SU-DHL-6 (cell line): ENCODE measurements around the gene CDH23.

ENCODE experiments used
- H2AFZ ChIP-seq: fragments of 200-600 bp; sonication (generic); 2 replicates; pipeline ENCODE4 v1.6.1; 2014; ENCODE audit warnings: low read depth, mild to moderate bottlenecking, moderate library complexity, mixed read lengths, antibody characterized with exemption, low read length; ENCODE audit not compliant: severe bottlenecking
- H3F3A ChIP-seq: fragments of 200-600 bp; shearing (Covaris generic); 2 replicates; pipeline ENCODE4 v1.6.0; 2016; ENCODE audit warnings: antibody characterized with exemption, mild to moderate bottlenecking; ENCODE audit not compliant: insufficient read depth
- H3K27ac ChIP-seq: fragments of 200-600 bp; sonication (generic); 2 replicates; pipeline ENCODE4 v1.5.1; 2016; ENCODE audit warnings: low read depth, mild to moderate bottlenecking, low read length, moderate library complexity, mixed read lengths
- H3K27me3 ChIP-seq: fragments of 200-600 bp; sonication (generic), shearing (Covaris generic); 2 replicates; pipeline ENCODE4 v1.6.0; 2014; ENCODE audit warnings: mild to moderate bottlenecking, low read length
- H3K36me3 ChIP-seq: fragments of 200-600 bp; sonication (generic); 2 replicates; pipeline ENCODE4 v1.6.1; 2014; ENCODE audit warnings: mild to moderate bottlenecking, low read length, mixed read lengths
- H3K4me2 ChIP-seq: fragments of 300-600, 200-600 bp; shearing (Covaris generic), sonication (generic); 2 replicates; pipeline ENCODE4 v1.6.0; 2014; ENCODE audit warnings: low read length, low read depth, mild to moderate bottlenecking; ENCODE audit not compliant: poor library complexity, severe bottlenecking
- H3K4me3 ChIP-seq: fragments of 200-600 bp; sonication (generic); 2 replicates; pipeline ENCODE4 v1.5.1; 2014; ENCODE audit warnings: antibody characterized with exemption, low read length, mild to moderate bottlenecking, mixed read lengths; ENCODE audit not compliant: insufficient read depth, poor library complexity, severe bottlenecking
- H3K79me2 ChIP-seq: fragments of 200-600 bp; sonication (generic); 2 replicates; pipeline ENCODE4 v1.6.1; 2014; ENCODE audit warnings: mild to moderate bottlenecking, low read length, moderate library complexity; ENCODE audit not compliant: insufficient read depth
- H3K9ac ChIP-seq: fragments of 200-600 bp; sonication (generic); 2 replicates; pipeline ENCODE4 v1.7.0; 2014; ENCODE audit warnings: mild to moderate bottlenecking, low read length
- H3K9me2 ChIP-seq: fragments of 200-600 bp; sonication (generic); replicated peaks from 2 replicates; pipeline ENCODE4 v1.6.1; 2014; ENCODE audit warnings: low read length; ENCODE audit not compliant: insufficient read depth
- H3K9me3 ChIP-seq: fragments of 200-600 bp; sonication (generic); 2 replicates; pipeline ENCODE4 v1.6.1; 2014; ENCODE audit warnings: low read length, mixed read lengths; ENCODE audit not compliant: insufficient read depth
- H4K20me1 ChIP-seq: fragments of 200-600 bp; sonication (generic); 2 replicates; pipeline ENCODE4 v1.6.1; 2014; ENCODE audit warnings: low read depth, mild to moderate bottlenecking, antibody characterized with exemption, low read length, moderate library complexity, mixed read lengths
- EZH2phosphoT487 ChIP-seq: fragments of 200-600 bp; sonication (generic), shearing (Covaris generic); conservative IDR thresholded peaks from 2 replicates; pipeline ENCODE4 v1.6.1; 2018; ENCODE audit warnings: mild to moderate bottlenecking, antibody characterized with exemption, low read length, moderate library complexity, mixed read lengths
- TF ChIP-seq, protein P1 (sequence below): fragments of 200-600 bp; sonication (generic); IDR thresholded peaks from one replicate; pipeline ENCODE4 v1.5.1; 2017; ENCODE audit warnings: antibody characterized with exemption, mild to moderate bottlenecking, low read length, moderate library complexity; ENCODE audit not compliant: insufficient read depth, poor library complexity, severe bottlenecking

The CDH23 gene

DNA sequence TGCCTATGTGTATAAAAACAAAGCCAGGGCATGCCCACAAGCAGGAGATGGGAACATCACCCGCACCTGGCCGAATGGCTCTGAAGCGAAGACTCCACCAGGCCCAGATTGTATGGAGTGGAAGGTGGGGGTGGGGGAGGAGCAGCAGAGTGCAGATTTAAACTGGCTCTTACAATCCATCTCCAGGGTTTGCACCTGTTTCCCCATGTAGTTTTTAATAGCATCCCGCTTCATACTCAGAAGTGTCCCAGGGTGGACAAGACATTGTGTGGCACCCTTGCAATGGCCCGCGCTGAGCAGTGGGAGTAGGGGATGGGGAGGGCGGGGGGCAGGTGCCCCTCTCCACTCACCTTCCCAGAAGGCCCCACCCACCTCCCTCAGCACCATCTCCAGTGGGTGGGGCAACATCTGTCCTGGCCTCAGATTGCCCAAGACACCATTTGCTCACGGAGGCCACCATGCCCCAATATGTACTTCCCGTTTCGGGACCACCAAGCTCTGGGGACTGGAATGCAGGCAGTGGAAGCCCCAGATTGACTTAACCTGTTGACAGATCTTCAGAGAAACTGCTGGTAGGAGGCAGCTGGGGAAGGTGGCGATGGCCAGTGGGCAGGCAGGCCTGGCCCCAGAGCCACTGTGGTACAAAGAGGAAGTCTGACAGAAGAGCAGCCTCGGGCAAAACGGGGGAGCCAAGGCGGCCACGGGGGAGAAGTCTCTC lies 353.6 kb downstream of the CDH23 start:
- Histone ChIP-seq H3K27me3 (no peaks in the 10 kb centered on the region), H3K79me2 (no peaks in the 10 kb centered on the region), H3K9me2 (no peaks in the 10 kb centered on the region), H2AFZ (no peak overlapping the region), H3K27ac (no peak overlapping the region), H3K9me3 (no peaks in the 10 kb centered on the region), H3K4me3 (no peak overlapping the region), H4K20me1 (no peaks in the 10 kb centered on the region), H3K36me3 (no peaks in the 10 kb centered on the region), H3K9ac (no peak overlapping the region), H3F3A (no peaks in the 10 kb centered on the region), H3K4me2 (no peak overlapping the region)
- TF ChIP-seq, protein P1, sequence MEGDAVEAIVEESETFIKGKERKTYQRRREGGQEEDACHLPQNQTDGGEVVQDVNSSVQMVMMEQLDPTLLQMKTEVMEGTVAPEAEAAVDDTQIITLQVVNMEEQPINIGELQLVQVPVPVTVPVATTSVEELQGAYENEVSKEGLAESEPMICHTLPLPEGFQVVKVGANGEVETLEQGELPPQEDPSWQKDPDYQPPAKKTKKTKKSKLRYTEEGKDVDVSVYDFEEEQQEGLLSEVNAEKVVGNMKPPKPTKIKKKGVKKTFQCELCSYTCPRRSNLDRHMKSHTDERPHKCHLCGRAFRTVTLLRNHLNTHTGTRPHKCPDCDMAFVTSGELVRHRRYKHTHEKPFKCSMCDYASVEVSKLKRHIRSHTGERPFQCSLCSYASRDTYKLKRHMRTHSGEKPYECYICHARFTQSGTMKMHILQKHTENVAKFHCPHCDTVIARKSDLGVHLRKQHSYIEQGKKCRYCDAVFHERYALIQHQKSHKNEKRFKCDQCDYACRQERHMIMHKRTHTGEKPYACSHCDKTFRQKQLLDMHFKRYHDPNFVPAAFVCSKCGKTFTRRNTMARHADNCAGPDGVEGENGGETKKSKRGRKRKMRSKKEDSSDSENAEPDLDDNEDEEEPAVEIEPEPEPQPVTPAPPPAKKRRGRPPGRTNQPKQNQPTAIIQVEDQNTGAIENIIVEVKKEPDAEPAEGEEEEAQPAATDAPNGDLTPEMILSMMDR, result no peak
- TF ChIP-seq EZH2phosphoT487, result no peak

DNA sequence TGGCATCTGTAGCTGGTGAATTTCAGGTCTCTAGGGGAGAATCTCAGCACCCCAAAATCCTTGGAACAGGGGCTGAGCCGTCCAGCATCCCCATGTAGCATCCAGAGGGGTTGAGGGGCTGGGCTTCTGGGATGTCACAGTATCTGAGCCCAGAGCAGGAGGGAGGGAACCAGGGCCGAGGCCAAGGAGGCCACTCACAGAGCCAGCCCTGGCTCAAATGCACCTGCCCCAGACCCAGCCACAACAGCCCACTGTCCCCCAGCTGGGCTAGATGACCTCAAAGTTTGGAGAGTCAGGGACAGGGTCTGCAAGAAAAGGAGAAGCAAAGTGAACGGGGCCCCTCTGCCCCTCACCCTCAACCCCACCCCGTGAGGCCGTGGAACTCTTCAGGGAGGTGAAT lies 354.3 kb downstream of the CDH23 start:
- no peaks in the 10 kb centered on the region for H3K36me3 ChIP-seq
- no peaks in the 10 kb centered on the region for H3K79me2 ChIP-seq
- no peaks in the 10 kb centered on the region for H4K20me1 ChIP-seq
- no peaks in the 10 kb centered on the region for H3K9me2 ChIP-seq
- no peaks in the 10 kb centered on the region for H3F3A ChIP-seq
- no peak overlapping the region for H3K9ac ChIP-seq
- no peak for TF ChIP-seq EZH2phosphoT487
- TF ChIP-seq, protein P1, result no peak
- H3K27me3 ChIP-seq, result no peaks in the 10 kb centered on the region
- H3K4me2 ChIP-seq, result no peak overlapping the region
- no peak overlapping the region for H2AFZ ChIP-seq
- H3K27ac ChIP-seq, result no peak overlapping the region
- no peak overlapping the region for H3K4me3 ChIP-seq
- H3K9me3 ChIP-seq, result no peaks in the 10 kb centered on the region

DNA sequence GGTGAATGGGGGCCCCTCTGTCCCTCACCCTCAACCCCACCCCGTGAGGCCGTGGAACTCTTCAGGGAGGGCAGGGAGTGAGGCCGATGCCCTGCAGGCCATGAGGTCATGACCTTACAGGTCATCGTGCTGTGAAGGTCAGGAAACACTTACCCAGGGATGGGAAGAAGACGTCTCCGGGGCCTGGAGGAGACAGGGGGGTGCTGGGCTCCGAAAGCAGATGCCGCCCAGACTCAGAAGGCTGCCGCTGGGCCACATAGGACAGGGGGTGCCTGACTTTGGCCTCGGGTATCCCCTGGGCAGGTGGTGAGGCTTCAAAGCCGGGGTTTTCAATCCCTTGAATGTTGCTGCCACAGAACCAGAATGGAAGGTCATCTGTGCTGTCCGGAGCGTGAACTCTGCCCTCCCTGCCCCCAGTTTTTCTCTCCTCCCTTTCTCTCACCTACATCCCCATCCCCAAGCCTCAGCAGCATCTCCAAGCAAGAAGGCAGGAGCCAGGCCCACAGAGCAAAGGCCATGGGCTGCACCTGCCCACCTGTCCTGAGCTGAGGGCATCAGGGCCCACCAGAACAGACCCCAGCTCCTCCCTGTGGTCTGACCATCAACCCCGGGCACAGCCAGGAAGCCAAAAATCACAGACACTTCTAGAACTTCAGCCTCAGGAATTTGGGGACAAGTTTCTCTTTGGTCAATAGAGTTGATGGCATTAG lies 354.9 kb downstream of the CDH23 start:
- H3K36me3 ChIP-seq, result no peaks in the 10 kb centered on the region
- H3K9me3 ChIP-seq, result no peaks in the 10 kb centered on the region
- H3K4me3 ChIP-seq, result no peak overlapping the region
- TF ChIP-seq, protein P1, result no peak
- no peak for TF ChIP-seq EZH2phosphoT487
- no peaks in the 10 kb centered on the region for H3K79me2 ChIP-seq
- no peaks in the 10 kb centered on the region for H4K20me1 ChIP-seq
- H2AFZ ChIP-seq, result no peak overlapping the region
- no peaks in the 10 kb centered on the region for H3K27me3 ChIP-seq
- no peak overlapping the region for H3K9ac ChIP-seq
- no peak overlapping the region for H3K4me2 ChIP-seq
- no peaks in the 10 kb centered on the region for H3F3A ChIP-seq
- H3K9me2 ChIP-seq, result no peaks in the 10 kb centered on the region
- H3K27ac ChIP-seq, result no peak overlapping the region
